Astrocyte of the spinal cord (primary cell): ENCODE results near the gene MCU.

Source experiments
- DNase-seq: peaks from one replicate; pipeline ENCODE4 v3.0.0; 2011; ENCODE audit warnings: low read depth, low spot score
- H3K4me3 ChIP-seq: 2 replicates; pipeline ENCODE4 v1.5.1; 2011; ENCODE audit warnings: low read depth, mild to moderate bottlenecking, low read length, moderate library complexity
- in situ Hi-C: cut with HindIII; loops from 2 replicates; pipeline ENCODE4 v1.10.0; 2017; ENCODE audit warnings: low sequenced_read_pairs
- TF ChIP-seq, protein P1 (sequence below): IDR thresholded peaks from 2 replicates; pipeline ENCODE4 v1.5.1; 2012; ENCODE audit warnings: low read depth, mild to moderate bottlenecking, low read length, inconsistent platforms

Gene MCU

DNA sequence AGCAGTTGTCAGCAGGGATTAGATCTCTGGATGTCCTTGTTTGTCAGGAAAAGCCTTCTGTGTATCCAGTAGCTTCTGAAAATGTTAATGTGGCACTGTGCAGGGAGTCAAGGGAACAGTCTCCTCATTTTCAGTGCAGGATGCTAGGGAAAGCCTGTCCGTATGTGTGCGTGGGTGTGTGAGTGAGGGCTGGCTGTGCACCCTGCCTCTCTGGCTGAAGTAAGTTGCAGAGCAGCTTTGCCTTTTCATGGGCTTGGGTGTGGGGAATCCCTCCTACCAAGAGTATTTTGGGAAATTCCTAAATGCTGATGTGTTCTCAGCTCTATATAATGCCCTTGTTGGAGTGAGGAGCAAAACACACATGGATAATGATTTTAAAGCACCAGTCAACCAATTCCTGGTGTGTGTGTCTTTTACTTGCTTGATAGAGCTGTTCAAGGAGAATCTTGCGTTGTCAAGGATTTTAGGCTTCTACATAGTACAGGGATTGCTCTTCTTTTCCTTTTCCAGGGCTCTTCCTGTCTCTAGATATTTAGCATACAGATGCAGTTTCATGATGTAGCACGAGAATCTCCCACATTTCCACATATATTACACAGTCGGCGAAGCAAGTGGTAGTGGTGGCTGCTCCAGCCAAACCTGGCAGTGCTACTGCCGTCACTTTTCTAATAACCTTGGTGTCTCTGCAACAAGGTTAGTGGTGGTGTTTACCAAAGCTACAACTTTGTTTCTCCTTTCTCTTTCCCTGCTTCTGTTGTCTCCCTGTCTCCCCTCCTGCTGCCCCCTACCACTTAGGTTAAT, 92.8 kb downstream of the MCU start:
- TF ChIP-seq, protein P1, sequence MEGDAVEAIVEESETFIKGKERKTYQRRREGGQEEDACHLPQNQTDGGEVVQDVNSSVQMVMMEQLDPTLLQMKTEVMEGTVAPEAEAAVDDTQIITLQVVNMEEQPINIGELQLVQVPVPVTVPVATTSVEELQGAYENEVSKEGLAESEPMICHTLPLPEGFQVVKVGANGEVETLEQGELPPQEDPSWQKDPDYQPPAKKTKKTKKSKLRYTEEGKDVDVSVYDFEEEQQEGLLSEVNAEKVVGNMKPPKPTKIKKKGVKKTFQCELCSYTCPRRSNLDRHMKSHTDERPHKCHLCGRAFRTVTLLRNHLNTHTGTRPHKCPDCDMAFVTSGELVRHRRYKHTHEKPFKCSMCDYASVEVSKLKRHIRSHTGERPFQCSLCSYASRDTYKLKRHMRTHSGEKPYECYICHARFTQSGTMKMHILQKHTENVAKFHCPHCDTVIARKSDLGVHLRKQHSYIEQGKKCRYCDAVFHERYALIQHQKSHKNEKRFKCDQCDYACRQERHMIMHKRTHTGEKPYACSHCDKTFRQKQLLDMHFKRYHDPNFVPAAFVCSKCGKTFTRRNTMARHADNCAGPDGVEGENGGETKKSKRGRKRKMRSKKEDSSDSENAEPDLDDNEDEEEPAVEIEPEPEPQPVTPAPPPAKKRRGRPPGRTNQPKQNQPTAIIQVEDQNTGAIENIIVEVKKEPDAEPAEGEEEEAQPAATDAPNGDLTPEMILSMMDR: no peak
- no peak overlapping the region for H3K4me3 ChIP-seq
- in situ Hi-C loops: no loop called here
- DNase-seq: peak; percentile 81

DNA sequence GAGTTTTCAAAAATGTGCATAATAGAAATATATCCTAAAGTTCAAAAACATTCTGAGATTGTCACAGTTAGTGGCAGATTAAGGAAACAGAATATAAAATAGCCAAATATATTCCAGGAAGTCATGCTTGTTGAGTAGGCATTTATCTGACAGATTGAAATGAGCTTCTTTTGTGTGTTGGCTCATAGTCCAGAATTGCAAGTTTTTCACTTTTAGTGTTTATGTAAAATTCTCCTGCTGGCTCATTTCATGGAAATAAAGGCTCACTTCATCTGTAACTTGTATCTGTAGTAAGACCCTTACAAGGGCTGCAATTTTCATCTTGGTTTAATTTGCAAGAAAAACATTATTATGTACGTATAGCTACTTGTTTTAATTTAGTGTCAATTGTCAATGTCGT, 93.5 kb downstream of the MCU start:
- in situ Hi-C loops: no loop called here

DNA sequence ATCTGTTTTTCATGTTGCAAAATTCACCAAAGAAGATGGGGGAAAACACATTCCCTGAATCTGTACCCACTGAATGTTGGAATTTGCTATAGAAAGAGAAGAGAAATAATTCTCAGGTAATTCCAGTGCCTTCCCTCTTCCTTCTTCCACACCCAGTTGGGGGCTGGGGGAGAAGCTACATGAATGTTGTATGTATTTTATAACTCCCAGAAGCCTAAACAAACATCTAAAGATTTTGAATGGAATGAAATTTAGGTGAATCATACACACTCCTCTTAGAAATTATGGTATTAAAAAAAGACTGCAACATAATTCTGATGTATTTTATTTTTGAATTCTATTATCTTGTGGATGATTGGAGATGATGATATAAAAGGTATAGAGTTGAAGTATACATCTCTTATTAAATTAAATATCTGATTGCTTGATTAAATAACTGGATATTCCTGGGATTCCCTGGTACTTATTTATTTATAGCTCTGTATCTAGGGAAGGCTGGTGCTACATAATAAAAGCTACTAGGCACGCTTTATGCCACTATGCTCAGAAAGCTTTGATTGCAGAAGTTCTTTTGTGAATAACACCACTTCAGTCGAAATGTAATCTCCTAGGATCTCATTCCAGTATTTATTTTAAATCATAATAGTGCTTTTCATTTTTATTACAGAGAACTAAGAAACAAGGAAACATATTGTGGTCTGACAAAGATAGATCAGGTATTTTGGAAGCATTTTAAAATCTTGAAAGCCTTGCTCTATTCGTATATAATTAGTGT, 98.5 kb downstream of the MCU start:
- DNase-seq: no peak
- in situ Hi-C loops: no loop called here

More for the DNA sequence above, 93.5 kb downstream of the MCU start:
- DNase-seq: no peak
- TF ChIP-seq, protein P1: no peak
- no peak overlapping the region for H3K4me3 ChIP-seq

DNA sequence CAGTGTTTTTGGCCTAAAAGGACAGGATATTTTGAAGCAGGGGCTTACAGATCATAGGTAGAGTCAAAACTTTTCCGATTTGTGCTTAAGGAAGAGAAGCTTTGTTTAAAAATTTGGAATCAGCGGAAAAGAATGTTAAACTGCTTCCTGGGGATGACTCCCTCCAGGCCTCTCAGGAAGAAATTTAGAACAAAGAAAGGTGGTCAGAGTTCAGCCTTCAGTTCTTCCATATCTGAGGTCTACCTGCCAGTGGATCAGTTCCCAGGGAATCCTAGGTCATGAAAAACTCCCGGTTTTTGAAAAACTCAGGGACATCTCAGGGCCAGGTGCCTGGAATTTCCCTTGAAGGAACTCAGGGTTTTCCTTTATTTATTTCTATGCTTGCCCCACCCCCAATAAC, 100.3 kb downstream of the MCU start:
- TF ChIP-seq, protein P1: no peak
- in situ Hi-C loops: no loop called here
- no peak overlapping the region for H3K4me3 ChIP-seq
- DNase-seq: no peak

More for the DNA sequence above, 98.5 kb downstream of the MCU start:
- no peak overlapping the region for H3K4me3 ChIP-seq
- TF ChIP-seq, protein P1: no peak

DNA sequence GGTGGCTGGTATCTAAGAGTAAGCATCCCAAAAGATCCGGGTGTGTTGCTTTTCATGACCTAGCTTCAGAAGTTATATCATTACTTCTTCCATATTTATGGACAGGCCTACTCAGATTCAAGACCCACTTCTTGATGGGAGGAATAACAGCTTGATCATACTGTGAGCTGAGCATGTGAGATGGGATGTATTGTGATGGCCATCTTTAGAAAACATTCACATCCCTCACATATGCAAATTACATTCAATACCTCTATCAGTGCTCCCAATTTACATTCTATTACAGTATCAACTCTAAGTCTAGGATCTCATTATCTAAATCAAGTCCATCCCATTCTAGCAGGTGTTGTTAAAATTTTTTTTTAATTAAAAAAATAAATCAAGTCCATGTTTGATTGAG, 101.8 kb downstream of the MCU start:
- no peak overlapping the region for H3K4me3 ChIP-seq

DNA sequence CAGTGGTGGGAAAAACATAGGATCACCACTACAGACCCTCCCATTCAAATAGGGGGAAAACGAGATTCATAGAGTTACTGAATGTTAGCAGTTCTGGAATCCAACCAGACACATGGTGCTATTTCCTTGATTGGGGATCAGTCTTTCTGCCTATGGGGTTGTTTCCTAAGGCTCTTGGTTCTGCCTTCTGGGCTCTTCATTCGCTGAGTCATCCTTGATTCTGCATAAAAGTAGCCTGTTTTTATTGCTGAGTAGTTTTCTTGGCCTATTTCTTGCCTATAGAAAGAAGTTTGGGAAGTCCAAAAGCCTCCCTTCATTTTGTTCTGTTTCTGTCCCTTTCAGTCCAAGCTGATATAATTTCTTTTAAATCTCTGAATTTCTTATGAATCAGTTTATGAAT, 102.3 kb downstream of the MCU start:
- in situ Hi-C loops: no loop called here
- peak; percentile 26 for DNase-seq
- TF ChIP-seq, protein P1: no peak

More for the DNA sequence above, 101.8 kb downstream of the MCU start:
- no peak for DNase-seq
- TF ChIP-seq, protein P1: no peak
- in situ Hi-C loops: no loop called here

More for the DNA sequence above, 102.3 kb downstream of the MCU start:
- H3K4me3 ChIP-seq: no peak overlapping the region
